ENCODE data around the gene EXOC3L2. TPM values are rescaled to one million over a fixed set of nuclear protein-coding genes. Genes with fewer than 3 reads are reported as not detected.

The EXOC3L2 gene
- total RNA-seq, 1 experiment from 2014 or later: not detected

DNA sequence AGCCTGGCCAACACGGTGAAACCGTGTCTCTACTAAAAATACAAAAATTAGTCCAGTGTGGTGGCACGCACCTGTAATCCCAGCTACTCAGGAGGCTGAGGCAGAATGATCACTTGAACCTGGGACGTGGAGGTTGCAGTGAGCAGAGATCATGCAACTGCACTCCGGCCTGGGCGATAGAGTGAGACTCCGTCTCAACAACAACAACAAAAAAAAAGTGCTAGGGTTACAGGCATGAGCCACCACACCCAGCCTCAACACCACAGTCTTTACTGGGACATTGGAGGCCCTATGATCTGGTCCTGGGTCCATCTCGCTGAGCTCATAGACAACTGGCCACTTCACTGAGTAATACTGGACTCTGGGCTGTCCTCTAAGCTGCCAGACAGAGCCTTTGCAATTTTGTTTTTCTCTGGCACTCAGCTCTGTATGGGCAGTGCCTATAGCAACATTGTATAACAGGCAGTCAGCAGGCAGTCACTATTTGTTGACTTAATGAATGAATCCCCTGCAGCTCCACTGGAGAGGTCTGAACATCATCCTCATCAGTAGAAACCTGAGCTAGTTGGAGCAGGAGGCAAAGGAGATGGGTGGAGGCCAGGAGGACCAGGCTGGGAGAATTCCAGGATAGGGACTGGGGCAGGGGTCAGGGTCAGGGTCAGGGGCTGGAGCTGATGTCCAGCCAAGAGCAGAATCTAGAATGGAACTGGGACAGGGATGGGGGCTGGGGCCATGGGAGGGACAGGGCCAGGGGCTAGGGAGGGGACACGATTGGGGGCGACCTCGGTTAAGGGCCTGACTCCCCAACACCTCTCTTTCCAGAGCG is 58.5 kb downstream of the EXOC3L2 start:
- TF ChIP-seq EZH2 (IDR thresholded peaks at IDR 0.05; ENCODE audit: borderline replicate concordance, low read depth, low read length, poor library complexity, severe bottlenecking): no peak
- TF ChIP-seq, protein P1, sequence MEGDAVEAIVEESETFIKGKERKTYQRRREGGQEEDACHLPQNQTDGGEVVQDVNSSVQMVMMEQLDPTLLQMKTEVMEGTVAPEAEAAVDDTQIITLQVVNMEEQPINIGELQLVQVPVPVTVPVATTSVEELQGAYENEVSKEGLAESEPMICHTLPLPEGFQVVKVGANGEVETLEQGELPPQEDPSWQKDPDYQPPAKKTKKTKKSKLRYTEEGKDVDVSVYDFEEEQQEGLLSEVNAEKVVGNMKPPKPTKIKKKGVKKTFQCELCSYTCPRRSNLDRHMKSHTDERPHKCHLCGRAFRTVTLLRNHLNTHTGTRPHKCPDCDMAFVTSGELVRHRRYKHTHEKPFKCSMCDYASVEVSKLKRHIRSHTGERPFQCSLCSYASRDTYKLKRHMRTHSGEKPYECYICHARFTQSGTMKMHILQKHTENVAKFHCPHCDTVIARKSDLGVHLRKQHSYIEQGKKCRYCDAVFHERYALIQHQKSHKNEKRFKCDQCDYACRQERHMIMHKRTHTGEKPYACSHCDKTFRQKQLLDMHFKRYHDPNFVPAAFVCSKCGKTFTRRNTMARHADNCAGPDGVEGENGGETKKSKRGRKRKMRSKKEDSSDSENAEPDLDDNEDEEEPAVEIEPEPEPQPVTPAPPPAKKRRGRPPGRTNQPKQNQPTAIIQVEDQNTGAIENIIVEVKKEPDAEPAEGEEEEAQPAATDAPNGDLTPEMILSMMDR (conservative IDR thresholded peaks at IDR 0.05; ENCODE audit: low read depth, low read length): no peak
- no TSS peak for BruUV-seq (replicated peaks)
- no peak overlapping the region for H3K27ac ChIP-seq (ENCODE audit: low read depth, low read length, poor library complexity, severe bottlenecking)
- no peaks in the 10 kb centered on the region for H3K36me3 ChIP-seq (ENCODE audit: insufficient read depth, low read length, poor library complexity, severe bottlenecking)
- intact Hi-C loops (cut with micrococcal nuclease; ENCODE audit: unreplicated experiment): loop anchor here (10.0 kb wide), 1 partner anchor 172 kb away; no protein-coding TSS in a partner anchor
- CTCF ChIA-PET: no interaction called here
- H3K27me3 ChIP-seq (replicated peaks; ENCODE audit: insufficient read depth, low read depth, low read length, poor library complexity): no peaks in the 10 kb centered on the region
- H3K9me3 ChIP-seq (ENCODE audit: low read depth, low read length, poor library complexity, severe bottlenecking): no peaks in the 10 kb centered on the region
- no peak overlapping the region for H3K4me3 ChIP-seq (ENCODE audit: low read depth, low read length, poor library complexity, severe bottlenecking)
- POLR2A ChIA-PET (ENCODE audit: low non-redundant PET): no interaction called here
- H3K4me1 ChIP-seq (ENCODE audit: insufficient read depth, low read length, poor library complexity, severe bottlenecking): no peaks in the 10 kb centered on the region
- DNase-seq (ENCODE audit: low spot score): no peak

DNA sequence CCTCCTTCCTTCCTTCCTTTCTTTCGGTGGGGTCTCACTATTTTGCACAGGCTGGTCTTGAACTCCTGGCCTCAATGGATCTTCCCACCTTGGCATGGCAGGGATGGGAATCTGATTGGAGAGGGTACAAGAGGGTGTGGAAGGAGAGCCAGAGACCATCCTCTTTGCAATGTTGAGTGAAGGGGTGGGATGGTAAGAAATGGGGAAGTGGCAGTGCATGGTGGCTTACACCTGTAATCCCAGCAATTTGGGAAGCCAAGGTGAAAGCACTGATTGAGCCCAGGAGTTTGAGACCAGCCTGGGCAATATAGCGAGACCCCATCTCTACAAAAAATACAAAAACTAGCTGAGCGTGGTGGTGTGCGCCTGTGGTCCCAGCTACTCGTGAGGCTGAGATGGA is 61.1 kb downstream of the EXOC3L2 start:
- no peak for DNase-seq (ENCODE audit: low spot score)
- intact Hi-C loops (cut with micrococcal nuclease; ENCODE audit: unreplicated experiment): loop anchor here (10.0 kb wide), 1 partner anchor 169 kb away; no protein-coding TSS in a partner anchor
- no peak overlapping the region for H3K27ac ChIP-seq (ENCODE audit: low read depth, low read length, poor library complexity, severe bottlenecking)
- H3K9me3 ChIP-seq (ENCODE audit: low read depth, low read length, poor library complexity, severe bottlenecking): no peaks in the 10 kb centered on the region
- POLR2A ChIA-PET (ENCODE audit: low non-redundant PET): no interaction called here
- TF ChIP-seq, protein P1 (conservative IDR thresholded peaks at IDR 0.05; ENCODE audit: low read depth, low read length): no peak
- TF ChIP-seq EZH2 (IDR thresholded peaks at IDR 0.05; ENCODE audit: borderline replicate concordance, low read depth, low read length, poor library complexity, severe bottlenecking): no peak
- H3K36me3 ChIP-seq (ENCODE audit: insufficient read depth, low read length, poor library complexity, severe bottlenecking): no peaks in the 10 kb centered on the region
- BruUV-seq (replicated peaks): no TSS peak
- no peaks in the 10 kb centered on the region for H3K4me1 ChIP-seq (ENCODE audit: insufficient read depth, low read length, poor library complexity, severe bottlenecking)
- no peak overlapping the region for H3K4me3 ChIP-seq (ENCODE audit: low read depth, low read length, poor library complexity, severe bottlenecking)
- CTCF ChIA-PET: no interaction called here
- H3K27me3 ChIP-seq (replicated peaks; ENCODE audit: insufficient read depth, low read depth, low read length, poor library complexity): no peaks in the 10 kb centered on the region

DNA sequence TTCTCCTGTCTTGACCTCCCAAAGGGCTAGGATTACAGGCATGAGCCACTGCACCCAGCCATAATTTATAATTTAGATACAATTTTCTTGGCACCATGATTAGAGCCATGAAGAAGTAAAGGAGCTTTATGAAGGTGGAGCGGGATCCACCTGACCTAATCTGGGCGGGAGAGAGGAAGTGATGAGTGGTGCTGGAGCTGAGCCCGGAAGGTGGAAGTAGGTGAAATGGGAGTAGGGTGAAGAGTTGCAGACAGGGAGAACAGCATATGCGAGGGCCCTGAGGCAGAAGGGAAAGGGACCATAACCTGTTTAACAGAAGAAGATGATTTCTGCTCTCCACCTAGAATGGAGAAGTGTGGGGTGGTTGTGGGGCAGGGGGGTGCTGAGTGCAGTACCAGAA is 62.4 kb downstream of the EXOC3L2 start:
- H3K27me3 ChIP-seq (replicated peaks; ENCODE audit: insufficient read depth, low read depth, low read length, poor library complexity): no peaks in the 10 kb centered on the region
- no peaks in the 10 kb centered on the region for H3K9me3 ChIP-seq (ENCODE audit: low read depth, low read length, poor library complexity, severe bottlenecking)
- no peak overlapping the region for H3K27ac ChIP-seq (ENCODE audit: low read depth, low read length, poor library complexity, severe bottlenecking)
- TF ChIP-seq EZH2 (IDR thresholded peaks at IDR 0.05; ENCODE audit: borderline replicate concordance, low read depth, low read length, poor library complexity, severe bottlenecking): no peak
- TF ChIP-seq, protein P1 (conservative IDR thresholded peaks at IDR 0.05; ENCODE audit: low read depth, low read length): no peak
- intact Hi-C loops (cut with micrococcal nuclease; ENCODE audit: unreplicated experiment): loop anchor here (10.0 kb wide), 1 partner anchor 168 kb away; no protein-coding TSS in a partner anchor
- CTCF ChIA-PET: no interaction called here
- H3K4me1 ChIP-seq (ENCODE audit: insufficient read depth, low read length, poor library complexity, severe bottlenecking): no peaks in the 10 kb centered on the region
- POLR2A ChIA-PET (ENCODE audit: low non-redundant PET): no interaction called here
- no peak overlapping the region for H3K4me3 ChIP-seq (ENCODE audit: low read depth, low read length, poor library complexity, severe bottlenecking)
- H3K36me3 ChIP-seq (ENCODE audit: insufficient read depth, low read length, poor library complexity, severe bottlenecking): no peaks in the 10 kb centered on the region
- DNase-seq (ENCODE audit: low spot score): no peak
- BruUV-seq (replicated peaks): no TSS peak

Measured in A673 (cell line).